HCT116 (cell line): ENCODE data around the gene VPS39.

ENCODE experiments used
- CEBPB ChIP-seq: IDR thresholded peaks from 2 replicates; pipeline ENCODE4 v1.6.1; 2012; ENCODE audit warnings: low read depth
- ELF1 ChIP-seq: IDR thresholded peaks from 2 replicates; pipeline ENCODE4 v1.6.1; 2012; ENCODE audit warnings: low read depth, borderline replicate concordance
- EZH2 ChIP-seq: fragments of 200-600 bp; sonication (generic); IDR thresholded peaks from 2 replicates; pipeline ENCODE4 v1.6.1; 2017; ENCODE audit warnings: antibody characterized with exemption, mixed run types
- EZH2phosphoT487 ChIP-seq: fragments of 200-600 bp; IDR thresholded peaks from 2 replicates; pipeline ENCODE4 v1.6.1; 2018; ENCODE audit warnings: antibody characterized with exemption, borderline replicate concordance
- POLR2A ChIP-seq: IDR thresholded peaks from 2 replicates; pipeline ENCODE4 v1.7.0; 2011; ENCODE audit warnings: borderline replicate concordance; ENCODE audit not compliant: insufficient read depth, insufficient read length; ENCODE audit errors: extremely low read depth
- POLR2AphosphoS5 ChIP-seq: IDR thresholded peaks from 2 replicates; pipeline ENCODE4 v1.6.1; 2011; ENCODE audit warnings: mild to moderate bottlenecking, low read depth, low read length, moderate library complexity
- TCF7L2 ChIP-seq: IDR thresholded peaks from 2 replicates; pipeline ENCODE4 v1.7.0; 2011; ENCODE audit warnings: borderline replicate concordance, inconsistent platforms; ENCODE audit not compliant: insufficient read depth, insufficient read length; ENCODE audit errors: extremely low read depth
- YY1 ChIP-seq: IDR thresholded peaks from 2 replicates; pipeline ENCODE4 v1.6.1; 2011; ENCODE audit warnings: low read length, low read depth, moderate library complexity, mild to moderate bottlenecking; ENCODE audit not compliant: insufficient replicate concordance; ENCODE audit errors: extremely low read depth
- TF ChIP-seq, protein P1 (sequence below), 3 experiments: fragments of 200-600 bp in 1 of 3; sonication (generic) in 1 of 3; IDR thresholded peaks in 2 of 3; conservative IDR thresholded peaks in 1 of 3; 2 replicates each; pipeline ENCODE4 v1.5.1; 2012 to 2017; ENCODE audit warnings: low read depth in 2 of 3, low read length in 2 of 3, antibody characterized with exemption in 1 of 3, borderline replicate concordance in 1 of 3, control low read depth in 1 of 3, mild to moderate bottlenecking in 1 of 3, mixed read lengths in 1 of 3, mixed run types in 1 of 3, moderate library complexity in 1 of 3; ENCODE audit not compliant: insufficient read depth in 1 of 3
- TF ChIP-seq, protein P2 (sequence below): IDR thresholded peaks from 2 replicates; pipeline ENCODE4 v1.6.1; 2012; ENCODE audit warnings: low read depth
- TF ChIP-seq, protein P3 (sequence below): IDR thresholded peaks from 2 replicates; pipeline ENCODE4 v1.6.1; 2012
- TF ChIP-seq, protein P4 (sequence below): IDR thresholded peaks from 2 replicates; pipeline ENCODE4 v1.6.1; 2011; ENCODE audit warnings: mild to moderate bottlenecking, low read length, moderate library complexity; ENCODE audit not compliant: insufficient replicate concordance; ENCODE audit errors: extremely low read depth

DNA sequence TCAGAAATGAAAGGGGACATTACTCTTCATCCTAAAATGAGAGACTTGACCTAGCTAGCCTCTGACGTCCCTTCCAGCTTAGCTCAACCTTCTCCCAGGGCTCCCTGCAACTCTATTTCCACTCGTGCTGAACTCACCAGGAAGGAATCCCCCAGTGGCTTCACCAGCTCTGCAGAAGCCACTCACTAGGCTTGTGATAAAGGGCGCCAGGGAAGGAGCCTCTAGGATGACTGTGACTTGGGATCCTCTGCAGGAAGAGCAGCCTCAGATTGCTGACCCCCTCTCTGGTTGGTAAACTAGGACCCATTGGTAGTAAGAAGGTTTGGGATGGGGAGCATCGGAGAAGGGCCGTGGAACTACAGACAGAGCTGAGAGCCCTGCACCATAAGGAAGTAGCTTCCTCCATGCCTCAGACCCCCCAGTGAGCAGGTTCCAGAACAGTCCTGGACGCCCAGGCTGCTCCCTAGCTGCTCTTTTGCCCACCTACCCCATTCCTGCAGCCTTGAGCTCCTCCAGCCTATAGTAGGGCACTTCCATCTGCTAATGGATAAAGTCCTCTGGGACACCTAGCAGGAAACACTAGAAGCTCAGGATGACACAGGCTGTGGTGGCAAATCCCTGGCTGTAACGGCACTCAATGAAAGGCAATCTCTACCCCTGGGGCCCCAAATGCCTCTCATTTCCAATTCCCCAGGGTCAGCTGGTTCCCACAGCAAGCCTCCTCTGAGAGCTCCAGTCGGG, 77.7 kb downstream of the VPS39 start:
- TF ChIP-seq, protein P1, sequence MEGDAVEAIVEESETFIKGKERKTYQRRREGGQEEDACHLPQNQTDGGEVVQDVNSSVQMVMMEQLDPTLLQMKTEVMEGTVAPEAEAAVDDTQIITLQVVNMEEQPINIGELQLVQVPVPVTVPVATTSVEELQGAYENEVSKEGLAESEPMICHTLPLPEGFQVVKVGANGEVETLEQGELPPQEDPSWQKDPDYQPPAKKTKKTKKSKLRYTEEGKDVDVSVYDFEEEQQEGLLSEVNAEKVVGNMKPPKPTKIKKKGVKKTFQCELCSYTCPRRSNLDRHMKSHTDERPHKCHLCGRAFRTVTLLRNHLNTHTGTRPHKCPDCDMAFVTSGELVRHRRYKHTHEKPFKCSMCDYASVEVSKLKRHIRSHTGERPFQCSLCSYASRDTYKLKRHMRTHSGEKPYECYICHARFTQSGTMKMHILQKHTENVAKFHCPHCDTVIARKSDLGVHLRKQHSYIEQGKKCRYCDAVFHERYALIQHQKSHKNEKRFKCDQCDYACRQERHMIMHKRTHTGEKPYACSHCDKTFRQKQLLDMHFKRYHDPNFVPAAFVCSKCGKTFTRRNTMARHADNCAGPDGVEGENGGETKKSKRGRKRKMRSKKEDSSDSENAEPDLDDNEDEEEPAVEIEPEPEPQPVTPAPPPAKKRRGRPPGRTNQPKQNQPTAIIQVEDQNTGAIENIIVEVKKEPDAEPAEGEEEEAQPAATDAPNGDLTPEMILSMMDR (IDR thresholded peaks at IDR 0.05 in 2 of 3, conservative IDR thresholded peaks at IDR 0.05 in 1 of 3; ENCODE audit: borderline replicate concordance in 1 of 3, insufficient read depth in 1 of 3, low read depth in 2 of 3, low read length in 2 of 3), result no peak
- no peak for TF ChIP-seq POLR2AphosphoS5
- TF ChIP-seq, protein P2, sequence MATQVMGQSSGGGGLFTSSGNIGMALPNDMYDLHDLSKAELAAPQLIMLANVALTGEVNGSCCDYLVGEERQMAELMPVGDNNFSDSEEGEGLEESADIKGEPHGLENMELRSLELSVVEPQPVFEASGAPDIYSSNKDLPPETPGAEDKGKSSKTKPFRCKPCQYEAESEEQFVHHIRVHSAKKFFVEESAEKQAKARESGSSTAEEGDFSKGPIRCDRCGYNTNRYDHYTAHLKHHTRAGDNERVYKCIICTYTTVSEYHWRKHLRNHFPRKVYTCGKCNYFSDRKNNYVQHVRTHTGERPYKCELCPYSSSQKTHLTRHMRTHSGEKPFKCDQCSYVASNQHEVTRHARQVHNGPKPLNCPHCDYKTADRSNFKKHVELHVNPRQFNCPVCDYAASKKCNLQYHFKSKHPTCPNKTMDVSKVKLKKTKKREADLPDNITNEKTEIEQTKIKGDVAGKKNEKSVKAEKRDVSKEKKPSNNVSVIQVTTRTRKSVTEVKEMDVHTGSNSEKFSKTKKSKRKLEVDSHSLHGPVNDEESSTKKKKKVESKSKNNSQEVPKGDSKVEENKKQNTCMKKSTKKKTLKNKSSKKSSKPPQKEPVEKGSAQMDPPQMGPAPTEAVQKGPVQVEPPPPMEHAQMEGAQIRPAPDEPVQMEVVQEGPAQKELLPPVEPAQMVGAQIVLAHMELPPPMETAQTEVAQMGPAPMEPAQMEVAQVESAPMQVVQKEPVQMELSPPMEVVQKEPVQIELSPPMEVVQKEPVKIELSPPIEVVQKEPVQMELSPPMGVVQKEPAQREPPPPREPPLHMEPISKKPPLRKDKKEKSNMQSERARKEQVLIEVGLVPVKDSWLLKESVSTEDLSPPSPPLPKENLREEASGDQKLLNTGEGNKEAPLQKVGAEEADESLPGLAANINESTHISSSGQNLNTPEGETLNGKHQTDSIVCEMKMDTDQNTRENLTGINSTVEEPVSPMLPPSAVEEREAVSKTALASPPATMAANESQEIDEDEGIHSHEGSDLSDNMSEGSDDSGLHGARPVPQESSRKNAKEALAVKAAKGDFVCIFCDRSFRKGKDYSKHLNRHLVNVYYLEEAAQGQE, result no peak
- no peak for TF ChIP-seq EZH2
- TF ChIP-seq EZH2phosphoT487, result no peak
- TF ChIP-seq TCF7L2, result no peak
- TF ChIP-seq, protein P3, sequence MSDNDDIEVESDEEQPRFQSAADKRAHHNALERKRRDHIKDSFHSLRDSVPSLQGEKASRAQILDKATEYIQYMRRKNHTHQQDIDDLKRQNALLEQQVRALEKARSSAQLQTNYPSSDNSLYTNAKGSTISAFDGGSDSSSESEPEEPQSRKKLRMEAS, result no peak
- no peak for TF ChIP-seq CEBPB
- no peak for TF ChIP-seq POLR2A
- TF ChIP-seq ELF1, result no peak
- TF ChIP-seq YY1, result no peak
- TF ChIP-seq, protein P4, sequence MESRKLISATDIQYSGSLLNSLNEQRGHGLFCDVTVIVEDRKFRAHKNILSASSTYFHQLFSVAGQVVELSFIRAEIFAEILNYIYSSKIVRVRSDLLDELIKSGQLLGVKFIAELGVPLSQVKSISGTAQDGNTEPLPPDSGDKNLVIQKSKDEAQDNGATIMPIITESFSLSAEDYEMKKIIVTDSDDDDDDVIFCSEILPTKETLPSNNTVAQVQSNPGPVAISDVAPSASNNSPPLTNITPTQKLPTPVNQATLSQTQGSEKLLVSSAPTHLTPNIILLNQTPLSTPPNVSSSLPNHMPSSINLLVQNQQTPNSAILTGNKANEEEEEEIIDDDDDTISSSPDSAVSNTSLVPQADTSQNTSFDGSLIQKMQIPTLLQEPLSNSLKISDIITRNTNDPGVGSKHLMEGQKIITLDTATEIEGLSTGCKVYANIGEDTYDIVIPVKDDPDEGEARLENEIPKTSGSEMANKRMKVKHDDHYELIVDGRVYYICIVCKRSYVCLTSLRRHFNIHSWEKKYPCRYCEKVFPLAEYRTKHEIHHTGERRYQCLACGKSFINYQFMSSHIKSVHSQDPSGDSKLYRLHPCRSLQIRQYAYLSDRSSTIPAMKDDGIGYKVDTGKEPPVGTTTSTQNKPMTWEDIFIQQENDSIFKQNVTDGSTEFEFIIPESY, result no peak
